Tibial nerve (tissue), 4 donors: ENCODE measurements around the gene GSTK1. TPM values are rescaled to one million over a fixed set of nuclear protein-coding genes. Genes with fewer than 3 reads are reported as not detected.

Experiments
- DNase-seq, 2 donors: peaks; one replicate each; pipeline ENCODE4 v3.0.0-alpha.2; 2019; ENCODE audit warnings: low spot score in 2 of 2
- H3K27ac ChIP-seq, 4 donors: fragments of 200-600 bp; sonication (generic) in 3 of 4; one replicate each; pipeline ENCODE4 v1.5.1; 2017 to 2019; ENCODE audit warnings: mild to moderate bottlenecking in 1 of 4
- H3K27me3 ChIP-seq, 2 donors: fragments of 200-600 bp; sonication (generic) in 1 of 2; one replicate each; pipeline versions ENCODE4 v1.5.1 to v1.6.0; 2017 to 2019
- H3K36me3 ChIP-seq, 3 donors: fragments of 200-600 bp; sonication (generic); one replicate each; pipeline ENCODE4 v1.5.1; 2018 to 2019
- H3K4me1 ChIP-seq, 4 donors: fragments of 200-600 bp; sonication (generic) in 3 of 4; one replicate each; pipeline ENCODE4 v1.5.1; 2017 to 2019
- H3K4me3 ChIP-seq, 4 donors: fragments of 200-600 bp; sonication (generic) in 3 of 4; one replicate each; pipeline ENCODE4 v1.5.1; 2017 to 2019; ENCODE audit warnings: mild to moderate bottlenecking in 1 of 4, moderate library complexity in 1 of 4
- H3K9me3 ChIP-seq, 4 donors: fragments of 200-600 bp; sonication (generic) in 3 of 4; one replicate each; pipeline ENCODE4 v1.5.1; 2017 to 2019
- CTCF ChIP-seq, 5 experiments: fragments of 200-600 bp in 3 of 5; fragments of 450-650 bp in 2 of 5; sonication (generic) in 3 of 5; IDR thresholded peaks; one replicate each; pipeline ENCODE4 v1.5.1; 2016 to 2019; ENCODE audit warnings: antibody characterized with exemption in 5 of 5, mild to moderate bottlenecking in 3 of 5, moderate library complexity in 2 of 5
- EP300 ChIP-seq, 2 donors: sonication (generic); formaldehyde crosslinking; IDR thresholded peaks; one replicate each; pipeline ENCODE4 v1.6.1; 2017; ENCODE audit warnings: antibody characterized with exemption in 2 of 2, mild to moderate bottlenecking in 1 of 2
- POLR2A ChIP-seq, 2 donors: fragments of 450-650 bp; IDR thresholded peaks; one replicate each; pipeline ENCODE4 v1.6.1; 2017; ENCODE audit warnings: antibody characterized with exemption in 2 of 2, mild to moderate bottlenecking in 2 of 2, moderate library complexity in 2 of 2
- WGBS, 2 donors: methylation state at CpG; one replicate each; pipeline ENCODE4 v1.1.5; 2018; 5-methylcytosine and 5-hydroxymethylcytosine counted together
- total RNA-seq, 4 donors: library from RNA; depleted of rRNA; stranded (reverse); fragments of >200 nt; gene quantifications; one replicate each; pipeline ENCODE4 v1.1.0, GENCODE V29; 2016

Gene GSTK1
- total RNA-seq, 4 donors from 2014 or later, result 149 to 202 (median 161) TPM

GRCh38 chr7:143217806-143218205, 45.4 kb upstream of the GSTK1 start:
- H3K9me3 ChIP-seq, result no peaks in the 10 kb centered on the region
- no peak overlapping the region for H3K27ac ChIP-seq
- H3K4me3 ChIP-seq, result no peak overlapping the region
- no peaks in the 10 kb centered on the region for H3K36me3 ChIP-seq
- TF ChIP-seq EP300 (IDR thresholded peaks at IDR 0.05) (no peak), POLR2A (IDR thresholded peaks at IDR 0.05) (no peak)
- 66 to 84% methylated on average over 2 of the region's 2 CpGs for WGBS, 2 donors
- H3K27me3 ChIP-seq, result no peaks in the 10 kb centered on the region
- no peaks in the 10 kb centered on the region for H3K4me1 ChIP-seq
- DNase-seq, result no peak

- Histone ChIP-seq H3K36me3 (no peaks in the 10 kb centered on the region), H3K27me3 (no peaks in the 10 kb centered on the region), H3K9me3 (no peaks in the 10 kb centered on the region), H3K27ac (no peak overlapping the region), H3K4me3 (no peak overlapping the region), H3K4me1 (no peaks in the 10 kb centered on the region)
- TF ChIP-seq EP300 (IDR thresholded peaks at IDR 0.05) (no peak), CTCF (IDR thresholded peaks at IDR 0.05) (no peak), POLR2A (IDR thresholded peaks at IDR 0.05) (no peak)
- 64 to 69% methylated on average over 2 of the region's 2 CpGs for WGBS, 2 donors
- no peak for DNase-seq
Measured at GRCh38 chr7:143221286-143221685, 42.0 kb upstream of the GSTK1 start.

- H3K9me3 ChIP-seq, result no peaks in the 10 kb centered on the region
- H3K36me3 ChIP-seq, result no peaks in the 10 kb centered on the region
- no peak for DNase-seq
- 86 to 88% methylated on average over 3 of the region's 3 CpGs for WGBS, 2 donors
- no peak for TF ChIP-seq POLR2A (IDR thresholded peaks at IDR 0.05)
- no peak for TF ChIP-seq CTCF (IDR thresholded peaks at IDR 0.05)
- TF ChIP-seq EP300 (IDR thresholded peaks at IDR 0.05), result no peak
- no peaks in the 10 kb centered on the region for H3K4me1 ChIP-seq
- H3K4me3 ChIP-seq, result no peak within 1 kb of the TSS
- no peak within 1 kb of the TSS for H3K27ac ChIP-seq
- H3K27me3 ChIP-seq, result no peaks in the 10 kb centered on the region
Measured at GRCh38 chr7:143221737-143222136, 41.5 kb upstream of the GSTK1 start, which contains the start of gene TAS2R40. Gene TAS2R40, plus strand, starts transcription at chr7:143222037. Its CDS starts 42 bp downstream, at chr7:143222079.

- no peak for TF ChIP-seq POLR2A (IDR thresholded peaks at IDR 0.05)
- no peak for TF ChIP-seq CTCF (IDR thresholded peaks at IDR 0.05)
- peak in 1 of 2 donors; percentile 16 for TF ChIP-seq EP300 (IDR thresholded peaks at IDR 0.05)
- Histone ChIP-seq H3K27me3 (no peaks in the 10 kb centered on the region), H3K9me3 (no peaks in the 10 kb centered on the region), H3K4me1 (peaks cover 0 to 4% (median 0%) of the 10 kb centered on the region in 4 donors), H3K36me3 (no peaks in the 10 kb centered on the region), H3K4me3 (no peak overlapping the region), H3K27ac (no peak overlapping the region)
- WGBS, 2 donors, result 86 to 88% methylated on average over 7 of the region's 7 CpGs
- DNase-seq, result no peak
Measured at GRCh38 chr7:143222782-143223181, 40.5 kb upstream of the GSTK1 start.

- Histone ChIP-seq H3K4me3 (no peak overlapping the region), H3K9me3 (no peaks in the 10 kb centered on the region), H3K27ac (no peak overlapping the region), H3K27me3 (no peaks in the 10 kb centered on the region), H3K36me3 (no peaks in the 10 kb centered on the region), H3K4me1 (peaks cover 0 to 9% (median 0%) of the 10 kb centered on the region in 4 donors)
- 72 to 85% methylated on average over 4 of the region's 4 CpGs for WGBS, 2 donors
- no peak for DNase-seq
- TF ChIP-seq EP300 (IDR thresholded peaks at IDR 0.05), result no peak
- no peak for TF ChIP-seq CTCF (IDR thresholded peaks at IDR 0.05)
- no peak for TF ChIP-seq POLR2A (IDR thresholded peaks at IDR 0.05)
Measured at GRCh38 chr7:143223784-143224183, 39.5 kb upstream of the GSTK1 start.

GRCh38 chr7:143225047-143225446, 38.2 kb upstream of the GSTK1 start:
- no peaks in the 10 kb centered on the region for H3K9me3 ChIP-seq
- peaks cover 0 to 15% (median 0%) of the 10 kb centered on the region in 4 donors for H3K4me1 ChIP-seq
- no peaks in the 10 kb centered on the region for H3K27me3 ChIP-seq
- 86 to 87% methylated on average over 5 of the region's 5 CpGs for WGBS, 2 donors
- H3K27ac ChIP-seq, result no peak overlapping the region
- H3K36me3 ChIP-seq, result no peaks in the 10 kb centered on the region
- no peak for DNase-seq
- TF ChIP-seq POLR2A (IDR thresholded peaks at IDR 0.05) (no peak), EP300 (IDR thresholded peaks at IDR 0.05) (no peak), CTCF (IDR thresholded peaks at IDR 0.05) (no peak)
- H3K4me3 ChIP-seq, result no peak overlapping the region
